Gastrocnemius medialis (tissue), 4 donors: ENCODE measurements around the gene ATP1B3. TPM values are rescaled to one million over a fixed set of nuclear protein-coding genes. Genes with fewer than 3 reads are reported as not detected.
"Not testable (repeated sequence)": the region's sequence is repeated elsewhere in the genome, so short reads cannot be mapped to it uniquely, and the experiment has no call there.

Source experiments
- ATAC-seq, 2 donors: fragments of 150-250 bp; one replicate each; pipeline ENCODE4 v1.9.1; 2016
- DNase-seq, 2 donors: peaks; one replicate each; pipeline ENCODE4 v3.0.0-alpha.2; 2019
- H3K27ac ChIP-seq, 4 donors: fragments of 200-600 bp; sonication (generic); 1 replicate in 1 of 4; 2 replicates in 3 of 4; pipeline ENCODE4 v1.5.1; 2016 to 2018; ENCODE audit warnings: mild to moderate bottlenecking in 2 of 4, moderate library complexity in 1 of 4
- H3K27me3 ChIP-seq, 3 donors: fragments of 200-600 bp; sonication (generic) in 2 of 3; 1 replicate in 1 of 3; 2 replicates in 2 of 3; pipeline versions ENCODE4 v1.5.1 to v1.6.0; 2016 to 2019; ENCODE audit warnings: mild to moderate bottlenecking in 1 of 3, moderate library complexity in 1 of 3
- H3K36me3 ChIP-seq, 2 donors: fragments of 200-600 bp; sonication (generic) in 1 of 2; one replicate each; pipeline ENCODE4 v1.5.1; 2017 to 2018
- H3K4me1 ChIP-seq, 2 donors: fragments of 200-600 bp; sonication (generic) in 1 of 2; one replicate each; pipeline ENCODE4 v1.5.1; 2016 to 2017; ENCODE audit warnings: mild to moderate bottlenecking in 2 of 2
- H3K4me3 ChIP-seq, 4 donors: fragments of 200-600 bp; sonication (generic) in 3 of 4; 1 replicate in 1 of 4; 2 replicates in 3 of 4; pipeline ENCODE4 v1.5.1; 2016 to 2019; ENCODE audit warnings: mild to moderate bottlenecking in 2 of 4
- H3K9me3 ChIP-seq, 3 donors: fragments of 200-600 bp; sonication (generic) in 2 of 3; 1 replicate in 1 of 3; 2 replicates in 2 of 3; pipeline ENCODE4 v1.5.1; 2016 to 2019
- POLR2A ChIP-seq, 2 donors: fragments of 450-650 bp; IDR thresholded peaks; one replicate each; pipeline ENCODE4 v1.6.1; 2017; ENCODE audit warnings: antibody characterized with exemption in 2 of 2, mild to moderate bottlenecking in 2 of 2, moderate library complexity in 2 of 2
- in situ Hi-C, 4 donors: fragments of 200-750 bp; cut with MboI; loops; one replicate each; pipeline versions ENCODE4 v1.15.0 to v1.8.0; 2017; ENCODE audit warnings: low sequenced_read_pairs in 4 of 4
- intact Hi-C: fragments of 100-400 bp; cut with DNase I; formaldehyde crosslinking; loops from one replicate; pipeline ENCODE4 v1.15.1; 2023; ENCODE audit warnings: low total_unique reads
- total RNA-seq, 4 donors: library from RNA; depleted of rRNA; stranded (reverse); fragments of >200 nt; gene quantifications; one replicate each; pipeline versions ENCODE4 v1.1.0 to v1.2.3, GENCODE V29; 2016
- TF ChIP-seq, protein P1 (sequence below), 5 experiments: fragments of 450-650 bp in 3 of 5; fragments of 200-600 bp in 2 of 5; sonication (generic) in 2 of 5; IDR thresholded peaks in 4 of 5; conservative IDR thresholded peaks in 1 of 5; 1 replicate in 4 of 5; 2 replicates in 1 of 5; pipeline ENCODE4 v1.5.1; 2016 to 2019; ENCODE audit warnings: antibody characterized with exemption in 5 of 5, mild to moderate bottlenecking in 3 of 5, moderate library complexity in 3 of 5

The ATP1B3 gene
- total RNA-seq, 4 donors from 2014 or later = 16.2 to 35.9 (median 17.6) TPM

GRCh38 chr3:141878817-141879216 is 2.4 kb downstream of the ATP1B3 start:
- H3K36me3 ChIP-seq = no peaks in the 10 kb centered on the region
- peak overlapping the region in 1 of 4 donors; percentile 100 for H3K27ac ChIP-seq
- no peak for ATAC-seq
- peak overlapping the region in 2 of 4 donors; percentile 93 to 99 for H3K4me3 ChIP-seq
- no peaks in the 10 kb centered on the region for H3K27me3 ChIP-seq
- in situ Hi-C loops (loop anchor here in 1 of 4 donors (10.0 to 25.0 kb wide), 2 partner anchors 134 to 567 kb away; no protein-coding TSS in a partner anchor), intact Hi-C loops (loop anchor here (10.0 kb wide), 1 partner anchor 266 kb away; the partner anchor contains the start of gene TFDP2)
- H3K4me1 ChIP-seq = peaks cover 19 to 23% of the 10 kb centered on the region in 2 donors
- DNase-seq = no peak
- H3K9me3 ChIP-seq = no peaks in the 10 kb centered on the region
- TF ChIP-seq, protein P1, sequence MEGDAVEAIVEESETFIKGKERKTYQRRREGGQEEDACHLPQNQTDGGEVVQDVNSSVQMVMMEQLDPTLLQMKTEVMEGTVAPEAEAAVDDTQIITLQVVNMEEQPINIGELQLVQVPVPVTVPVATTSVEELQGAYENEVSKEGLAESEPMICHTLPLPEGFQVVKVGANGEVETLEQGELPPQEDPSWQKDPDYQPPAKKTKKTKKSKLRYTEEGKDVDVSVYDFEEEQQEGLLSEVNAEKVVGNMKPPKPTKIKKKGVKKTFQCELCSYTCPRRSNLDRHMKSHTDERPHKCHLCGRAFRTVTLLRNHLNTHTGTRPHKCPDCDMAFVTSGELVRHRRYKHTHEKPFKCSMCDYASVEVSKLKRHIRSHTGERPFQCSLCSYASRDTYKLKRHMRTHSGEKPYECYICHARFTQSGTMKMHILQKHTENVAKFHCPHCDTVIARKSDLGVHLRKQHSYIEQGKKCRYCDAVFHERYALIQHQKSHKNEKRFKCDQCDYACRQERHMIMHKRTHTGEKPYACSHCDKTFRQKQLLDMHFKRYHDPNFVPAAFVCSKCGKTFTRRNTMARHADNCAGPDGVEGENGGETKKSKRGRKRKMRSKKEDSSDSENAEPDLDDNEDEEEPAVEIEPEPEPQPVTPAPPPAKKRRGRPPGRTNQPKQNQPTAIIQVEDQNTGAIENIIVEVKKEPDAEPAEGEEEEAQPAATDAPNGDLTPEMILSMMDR (IDR thresholded peaks at IDR 0.05 in 4 of 5, conservative IDR thresholded peaks at IDR 0.05 in 1 of 5) = no peak
- no peak for TF ChIP-seq POLR2A (IDR thresholded peaks at IDR 0.05)

GRCh38 chr3:141881702-141882101 is 5.3 kb downstream of the ATP1B3 start:
- no peak overlapping the region for H3K27ac ChIP-seq
- TF ChIP-seq, protein P1 (IDR thresholded peaks at IDR 0.05 in 4 of 5, conservative IDR thresholded peaks at IDR 0.05 in 1 of 5) = no peak
- no peak for TF ChIP-seq POLR2A (IDR thresholded peaks at IDR 0.05)
- H3K27me3 ChIP-seq = no peaks in the 10 kb centered on the region
- intact Hi-C loops = no loop called here
- H3K4me1 ChIP-seq = peaks cover 16 to 18% of the 10 kb centered on the region in 2 donors
- DNase-seq = no peak
- ATAC-seq = no peak
- no peak overlapping the region for H3K4me3 ChIP-seq
- H3K36me3 ChIP-seq = no peaks in the 10 kb centered on the region
- H3K9me3 ChIP-seq = no peaks in the 10 kb centered on the region
- in situ Hi-C loops = loop anchor here in 2 of 4 donors (10.0 to 25.0 kb wide), 2 partner anchors 137 to 569 kb away; no protein-coding TSS in a partner anchor

DNA sequence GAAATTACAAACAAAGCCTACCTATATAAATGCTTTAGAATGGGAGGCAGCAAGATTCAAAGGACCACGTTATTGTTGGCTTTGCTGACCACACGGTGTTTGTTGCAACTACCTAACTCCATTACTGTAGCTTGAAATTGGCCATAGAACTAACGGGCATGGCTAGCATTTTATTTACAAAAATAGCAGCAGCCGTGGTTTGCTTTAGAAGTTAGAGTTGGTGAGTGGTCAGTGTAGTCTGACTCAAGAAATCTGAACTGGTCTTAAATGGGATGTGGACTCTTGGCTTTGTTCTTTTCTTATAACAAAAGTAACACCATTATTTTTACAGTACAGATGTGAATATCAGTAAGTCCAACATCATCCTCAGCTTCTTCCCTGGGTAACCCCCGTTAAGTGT is 10.6 kb downstream of the ATP1B3 start:
- intact Hi-C loops (no loop called here), in situ Hi-C loops (loop anchor here in 2 of 4 donors (10.0 to 25.0 kb wide), 2 partner anchors 142 to 575 kb away; no protein-coding TSS in a partner anchor)
- Histone ChIP-seq H3K9me3 (no peaks in the 10 kb centered on the region), H3K36me3 (no peaks in the 10 kb centered on the region), H3K4me3 (no peak overlapping the region), H3K27me3 (no peaks in the 10 kb centered on the region), H3K4me1 (no peaks in the 10 kb centered on the region), H3K27ac (no peak overlapping the region)
- ATAC-seq = no peak
- DNase-seq = no peak
- TF ChIP-seq, protein P1 (IDR thresholded peaks at IDR 0.05 in 4 of 5, conservative IDR thresholded peaks at IDR 0.05 in 1 of 5) = no peak

- H3K27ac ChIP-seq, ATAC-seq, H3K4me3 ChIP-seq, DNase-seq, H3K27me3 ChIP-seq, H3K4me1 ChIP-seq, intact Hi-C loops, H3K36me3 ChIP-seq, H3K9me3 ChIP-seq: not testable (repeated sequence)
- in situ Hi-C loops = loop anchor here in 2 of 4 donors (10.0 to 25.0 kb wide), 2 partner anchors 144 to 576 kb away; no protein-coding TSS in a partner anchor
Observed at GRCh38 chr3:141888548-141888947, 12.1 kb downstream of the ATP1B3 start.

DNA sequence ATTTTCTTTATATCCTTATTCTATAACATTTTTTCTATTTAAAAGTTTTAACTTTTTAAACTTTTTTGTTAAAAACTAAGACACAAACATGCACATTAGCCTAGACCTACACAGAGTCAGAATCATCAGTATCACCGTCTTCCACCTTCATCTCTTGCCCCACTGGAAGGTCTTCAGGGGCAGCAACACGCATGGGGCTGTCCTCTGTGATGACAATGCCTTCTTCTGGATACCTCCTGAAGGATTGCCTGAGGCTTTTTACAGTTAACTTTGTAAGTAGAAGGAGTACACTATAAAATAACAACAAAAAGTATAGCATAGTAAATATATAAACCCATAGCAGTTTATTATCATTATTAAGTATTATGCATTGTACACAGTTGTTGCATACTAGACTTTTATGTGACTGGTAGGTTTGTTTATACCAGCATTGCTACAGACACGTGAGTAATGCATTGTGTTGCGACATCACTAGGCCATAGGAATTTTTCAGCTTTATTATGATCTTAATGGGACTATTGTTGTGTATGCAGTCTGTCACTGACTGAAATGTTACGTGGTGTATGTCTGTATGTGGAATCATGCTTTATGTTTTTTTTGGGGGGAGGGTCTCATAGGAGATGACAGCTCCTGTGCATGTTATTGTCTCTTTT is 18.2 kb downstream of the ATP1B3 start:
- ATAC-seq (no peak), DNase-seq (no peak)
- intact Hi-C loops = no loop called here
- Histone ChIP-seq H3K36me3 (no peaks in the 10 kb centered on the region), H3K4me1 (no peaks in the 10 kb centered on the region), H3K4me3 (no peak overlapping the region), H3K27me3 (no peaks in the 10 kb centered on the region), H3K9me3 (no peaks in the 10 kb centered on the region), H3K27ac (no peak overlapping the region)
- in situ Hi-C loops = loop anchor here in 1 of 4 donors (25.0 kb wide), 1 partner anchor 582 kb away; no protein-coding TSS in a partner anchor
- TF ChIP-seq, protein P1 (IDR thresholded peaks at IDR 0.05 in 4 of 5, conservative IDR thresholded peaks at IDR 0.05 in 1 of 5) = no peak
- TF ChIP-seq POLR2A (IDR thresholded peaks at IDR 0.05) = no peak
